ENCODE measurements around the gene GADD45A. TPM values are rescaled to one million over a fixed set of nuclear protein-coding genes. Genes with fewer than 3 reads are reported as not detected.
A peak's percentile ranks its signal among the peaks of the same experiment; 100 is the strongest.

GADD45A gene
- total and polyA plus RNA-seq, 2 experiments from 2014 or later: 93.1 to 175 TPM

DNA sequence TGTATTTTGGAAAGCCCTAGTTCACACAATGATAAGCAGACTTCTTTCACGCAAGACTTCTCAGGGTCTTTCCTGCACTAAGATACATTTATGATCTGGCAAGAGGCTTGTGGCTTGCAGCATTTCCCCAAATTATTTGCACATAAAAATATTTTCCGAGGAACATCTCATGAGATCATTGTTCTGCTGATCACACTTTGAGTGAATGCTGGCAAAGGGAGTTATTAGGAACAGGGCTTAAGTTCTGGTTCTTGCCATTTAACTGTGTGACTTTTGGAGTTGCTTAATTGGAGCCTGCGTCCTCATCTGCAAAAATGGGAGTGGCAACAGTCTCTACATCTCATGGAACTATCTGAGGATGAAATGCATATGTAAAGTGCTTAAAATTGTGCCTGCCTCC lies 50.2 kb downstream of the GADD45A start:
- Histone ChIP-seq H2AFZ (no peak overlapping the region), H3K27ac (no peak overlapping the region), H3K79me2 (peaks cover 25% of the 10 kb centered on the region), H3K4me3 (no peak overlapping the region), H3K9me2 (replicated peaks; ENCODE audit: insufficient read depth) (no peaks in the 10 kb centered on the region), H3K9me3 (ENCODE audit: low read depth) (no peaks in the 10 kb centered on the region), H3K4me1 (ENCODE audit: insufficient read depth) (peaks cover 5% of the 10 kb centered on the region), H4K20me1 (ENCODE audit: insufficient read depth, poor library complexity, severe bottlenecking) (no peaks in the 10 kb centered on the region), H3K4me2 (no peak overlapping the region), H3K36me3 (replicated peaks; ENCODE audit: insufficient read depth, low read depth) (no peaks in the 10 kb centered on the region), H3K27me3 (no peaks in the 10 kb centered on the region)
- TF ChIP-seq EZH2 (IDR thresholded peaks at IDR 0.05; ENCODE audit: borderline replicate concordance) (no peak), EZH2phosphoT487 (IDR thresholded peaks at IDR 0.05; ENCODE audit: low read depth, severe bottlenecking, unreplicated experiment) (no peak)
- TF ChIP-seq, protein P1, sequence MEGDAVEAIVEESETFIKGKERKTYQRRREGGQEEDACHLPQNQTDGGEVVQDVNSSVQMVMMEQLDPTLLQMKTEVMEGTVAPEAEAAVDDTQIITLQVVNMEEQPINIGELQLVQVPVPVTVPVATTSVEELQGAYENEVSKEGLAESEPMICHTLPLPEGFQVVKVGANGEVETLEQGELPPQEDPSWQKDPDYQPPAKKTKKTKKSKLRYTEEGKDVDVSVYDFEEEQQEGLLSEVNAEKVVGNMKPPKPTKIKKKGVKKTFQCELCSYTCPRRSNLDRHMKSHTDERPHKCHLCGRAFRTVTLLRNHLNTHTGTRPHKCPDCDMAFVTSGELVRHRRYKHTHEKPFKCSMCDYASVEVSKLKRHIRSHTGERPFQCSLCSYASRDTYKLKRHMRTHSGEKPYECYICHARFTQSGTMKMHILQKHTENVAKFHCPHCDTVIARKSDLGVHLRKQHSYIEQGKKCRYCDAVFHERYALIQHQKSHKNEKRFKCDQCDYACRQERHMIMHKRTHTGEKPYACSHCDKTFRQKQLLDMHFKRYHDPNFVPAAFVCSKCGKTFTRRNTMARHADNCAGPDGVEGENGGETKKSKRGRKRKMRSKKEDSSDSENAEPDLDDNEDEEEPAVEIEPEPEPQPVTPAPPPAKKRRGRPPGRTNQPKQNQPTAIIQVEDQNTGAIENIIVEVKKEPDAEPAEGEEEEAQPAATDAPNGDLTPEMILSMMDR (IDR thresholded peaks at IDR 0.05; ENCODE audit: poor library complexity): no peak
- DNase-seq (ENCODE audit: low spot score): no peak
- WGBS (ENCODE audit: low lambda C conversion rate, missing lambda C conversion rate): 88% methylated on average over 3 of the region's 3 CpGs

DNA sequence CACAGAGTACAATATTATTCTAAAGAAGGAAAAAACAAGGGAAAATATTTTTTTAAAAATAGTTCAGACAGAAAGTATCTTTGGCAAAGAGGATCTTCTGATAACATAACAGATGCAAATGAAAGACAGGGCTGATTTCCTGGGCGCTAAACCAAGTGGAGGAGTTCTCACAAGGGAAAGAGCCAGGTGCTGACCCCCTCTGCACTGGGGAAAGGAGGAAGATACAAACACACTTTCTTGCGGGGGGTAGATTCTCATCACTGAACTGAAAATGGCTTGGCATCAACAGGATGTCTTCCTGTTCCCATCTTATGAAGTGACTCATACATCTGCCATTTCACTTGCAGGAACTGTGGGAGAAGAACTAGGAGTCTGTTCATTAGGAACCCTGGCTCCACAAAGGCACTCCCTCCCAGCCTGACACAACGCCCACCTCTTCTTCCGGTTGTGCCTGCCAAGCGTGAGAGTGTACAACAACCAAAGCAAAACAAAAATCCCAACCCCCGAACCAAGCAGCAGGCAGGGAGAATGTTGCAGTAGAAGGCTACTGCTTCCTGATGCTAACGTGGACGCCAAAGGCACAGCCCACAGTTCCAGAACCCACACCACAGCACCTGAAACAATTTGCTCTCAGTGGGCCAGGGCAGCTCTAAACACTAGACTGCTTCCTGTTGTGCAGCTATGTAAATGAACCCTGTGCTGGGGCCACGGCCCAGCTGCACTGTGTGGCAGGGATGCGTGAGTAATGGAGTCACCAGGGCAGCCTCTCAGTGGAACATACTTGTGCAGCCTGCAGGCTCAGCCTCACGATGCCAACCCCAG lies 51.0 kb downstream of the GADD45A start:
- no peaks in the 10 kb centered on the region for H3K27me3 ChIP-seq
- H3K36me3 ChIP-seq (replicated peaks; ENCODE audit: insufficient read depth, low read depth): no peaks in the 10 kb centered on the region
- 65% methylated on average over 11 of the region's 11 CpGs for WGBS (ENCODE audit: low lambda C conversion rate, missing lambda C conversion rate)
- H3K9me3 ChIP-seq (ENCODE audit: low read depth): no peaks in the 10 kb centered on the region
- no peaks in the 10 kb centered on the region for H4K20me1 ChIP-seq (ENCODE audit: insufficient read depth, poor library complexity, severe bottlenecking)
- peak; percentile 62 for DNase-seq (ENCODE audit: low spot score)
- TF ChIP-seq EZH2phosphoT487 (IDR thresholded peaks at IDR 0.05; ENCODE audit: low read depth, severe bottlenecking, unreplicated experiment) (no peak), EZH2 (IDR thresholded peaks at IDR 0.05; ENCODE audit: borderline replicate concordance) (no peak)
- TF ChIP-seq, protein P1 (IDR thresholded peaks at IDR 0.05; ENCODE audit: poor library complexity): no peak
- H3K27ac ChIP-seq: peak overlapping the region; percentile 57
- no peak overlapping the region for H3K4me3 ChIP-seq
- H3K9me2 ChIP-seq (replicated peaks; ENCODE audit: insufficient read depth): no peaks in the 10 kb centered on the region
- H2AFZ ChIP-seq: no peak overlapping the region
- H3K4me2 ChIP-seq: peak overlapping the region; percentile 34
- H3K79me2 ChIP-seq: peaks cover 28% of the 10 kb centered on the region
- H3K4me1 ChIP-seq (ENCODE audit: insufficient read depth): peaks cover 5% of the 10 kb centered on the region

- no peak for DNase-seq (ENCODE audit: low spot score)
- peak overlapping the region; percentile 57 for H3K27ac ChIP-seq
- peaks cover 5% of the 10 kb centered on the region for H3K4me1 ChIP-seq (ENCODE audit: insufficient read depth)
- H3K79me2 ChIP-seq: peaks cover 30% of the 10 kb centered on the region
- H3K4me3 ChIP-seq: no peak overlapping the region
- no peaks in the 10 kb centered on the region for H3K9me3 ChIP-seq (ENCODE audit: low read depth)
- H3K36me3 ChIP-seq (replicated peaks; ENCODE audit: insufficient read depth, low read depth): no peaks in the 10 kb centered on the region
- H3K9me2 ChIP-seq (replicated peaks; ENCODE audit: insufficient read depth): no peaks in the 10 kb centered on the region
- H4K20me1 ChIP-seq (ENCODE audit: insufficient read depth, poor library complexity, severe bottlenecking): no peaks in the 10 kb centered on the region
- no peaks in the 10 kb centered on the region for H3K27me3 ChIP-seq
- WGBS (ENCODE audit: low lambda C conversion rate, missing lambda C conversion rate): 95% methylated on average over 3 of the region's 3 CpGs
- no peak for TF ChIP-seq EZH2phosphoT487 (IDR thresholded peaks at IDR 0.05; ENCODE audit: low read depth, severe bottlenecking, unreplicated experiment)
- no peak overlapping the region for H3K4me2 ChIP-seq
- no peak overlapping the region for H2AFZ ChIP-seq
Measured at GRCh38 chr1:67736750-67737149, 51.7 kb downstream of the GADD45A start.

- Histone ChIP-seq H3K4me3 (no peak overlapping the region), H3K4me1 (ENCODE audit: insufficient read depth) (peaks cover 5% of the 10 kb centered on the region), H3K27me3 (no peaks in the 10 kb centered on the region), H3K79me2 (peaks cover 29% of the 10 kb centered on the region), H3K36me3 (replicated peaks; ENCODE audit: insufficient read depth, low read depth) (no peaks in the 10 kb centered on the region), H2AFZ (no peak overlapping the region), H3K9me2 (replicated peaks; ENCODE audit: insufficient read depth) (no peaks in the 10 kb centered on the region), H3K27ac (no peak overlapping the region), H4K20me1 (ENCODE audit: insufficient read depth, poor library complexity, severe bottlenecking) (no peaks in the 10 kb centered on the region), H3K4me2 (no peak overlapping the region), H3K9me3 (ENCODE audit: low read depth) (no peaks in the 10 kb centered on the region)
- no peak for DNase-seq (ENCODE audit: low spot score)
- no peak for TF ChIP-seq EZH2 (IDR thresholded peaks at IDR 0.05; ENCODE audit: borderline replicate concordance)
- TF ChIP-seq EZH2phosphoT487 (IDR thresholded peaks at IDR 0.05; ENCODE audit: low read depth, severe bottlenecking, unreplicated experiment): no peak
- TF ChIP-seq, protein P1 (IDR thresholded peaks at IDR 0.05; ENCODE audit: poor library complexity): no peak
- 94% methylated on average over 3 of the region's 3 CpGs for WGBS (ENCODE audit: low lambda C conversion rate, missing lambda C conversion rate)
Measured at GRCh38 chr1:67737875-67738274, 52.9 kb downstream of the GADD45A start.
